GM12892 (cell line): ENCODE measurements around the gene EGFL8.

ENCODE experiments used
- POLR2A ChIP-seq: IDR thresholded peaks from 2 replicates; pipeline ENCODE4 v1.6.1; 2011; ENCODE audit warnings: low read depth, low read length, control low read depth
- TAF1 ChIP-seq: IDR thresholded peaks from 2 replicates; pipeline ENCODE4 v1.6.1; 2011; ENCODE audit warnings: low read depth, mild to moderate bottlenecking, control low read depth, low read length, borderline replicate concordance

DNA sequence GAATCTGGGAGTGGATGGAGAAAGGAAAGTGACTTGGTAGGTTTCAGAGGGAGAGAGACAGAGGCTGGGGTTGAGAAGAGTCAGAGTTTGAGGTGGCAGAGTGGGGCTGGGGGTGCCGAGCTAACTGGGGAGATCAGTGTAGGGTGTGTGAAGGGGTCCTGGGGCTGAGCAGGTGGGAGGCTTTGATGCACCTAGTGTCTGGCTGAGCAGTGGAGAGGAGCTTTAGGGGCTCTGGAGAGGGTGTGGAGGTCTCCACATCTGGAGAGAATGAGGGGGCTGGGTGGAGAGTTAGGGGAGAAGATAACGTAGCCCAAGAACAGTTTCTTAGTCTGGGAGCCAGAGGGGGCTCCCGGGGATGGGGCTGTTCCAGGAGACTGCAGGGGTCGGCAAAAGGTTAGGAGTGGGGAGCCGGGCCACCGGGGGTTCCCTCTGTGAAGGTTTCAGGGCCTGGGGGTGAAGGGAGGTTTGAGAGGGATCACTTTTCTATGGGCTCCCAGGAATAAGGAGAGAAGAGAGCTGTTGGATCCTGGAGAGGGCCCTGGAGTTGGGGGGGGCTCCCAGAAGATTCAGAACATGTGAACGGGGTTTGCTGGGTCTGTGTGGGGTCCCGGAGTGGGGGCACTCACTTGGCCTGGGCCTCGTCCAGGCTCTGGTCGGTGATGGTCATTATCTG is 24.8 kb downstream of the EGFL8 start:
- no peak for TF ChIP-seq TAF1
- no peak for TF ChIP-seq POLR2A
